Measurements from ENCODE around the gene SLC4A5.

DNA sequence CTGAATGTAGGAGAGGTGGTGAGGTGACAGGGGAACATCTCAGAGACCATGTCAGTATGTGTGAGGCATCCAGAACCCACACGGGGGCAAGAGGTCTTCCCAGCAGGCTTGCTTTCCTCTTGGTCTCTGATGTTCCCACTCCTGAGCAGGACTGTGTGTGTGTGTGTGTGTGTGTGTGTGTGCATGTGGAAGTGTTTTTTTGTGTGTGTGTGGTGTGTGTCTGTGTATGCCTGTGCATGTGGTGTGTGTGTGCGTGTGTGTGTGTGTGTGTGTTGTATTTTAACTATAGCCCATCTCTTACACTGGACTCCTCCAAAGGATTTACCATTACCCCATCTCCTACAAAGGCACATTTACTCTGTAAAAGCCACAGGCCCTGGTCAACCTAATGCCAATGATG, 40.4 kb downstream of the SLC4A5 start:
- TF ChIP-seq, protein P1, sequence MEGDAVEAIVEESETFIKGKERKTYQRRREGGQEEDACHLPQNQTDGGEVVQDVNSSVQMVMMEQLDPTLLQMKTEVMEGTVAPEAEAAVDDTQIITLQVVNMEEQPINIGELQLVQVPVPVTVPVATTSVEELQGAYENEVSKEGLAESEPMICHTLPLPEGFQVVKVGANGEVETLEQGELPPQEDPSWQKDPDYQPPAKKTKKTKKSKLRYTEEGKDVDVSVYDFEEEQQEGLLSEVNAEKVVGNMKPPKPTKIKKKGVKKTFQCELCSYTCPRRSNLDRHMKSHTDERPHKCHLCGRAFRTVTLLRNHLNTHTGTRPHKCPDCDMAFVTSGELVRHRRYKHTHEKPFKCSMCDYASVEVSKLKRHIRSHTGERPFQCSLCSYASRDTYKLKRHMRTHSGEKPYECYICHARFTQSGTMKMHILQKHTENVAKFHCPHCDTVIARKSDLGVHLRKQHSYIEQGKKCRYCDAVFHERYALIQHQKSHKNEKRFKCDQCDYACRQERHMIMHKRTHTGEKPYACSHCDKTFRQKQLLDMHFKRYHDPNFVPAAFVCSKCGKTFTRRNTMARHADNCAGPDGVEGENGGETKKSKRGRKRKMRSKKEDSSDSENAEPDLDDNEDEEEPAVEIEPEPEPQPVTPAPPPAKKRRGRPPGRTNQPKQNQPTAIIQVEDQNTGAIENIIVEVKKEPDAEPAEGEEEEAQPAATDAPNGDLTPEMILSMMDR (IDR thresholded peaks at IDR 0.05): no peak
- TF ChIP-seq POLR2A (IDR thresholded peaks at IDR 0.05) (no peak), POLR2AphosphoS5 (IDR thresholded peaks at IDR 0.05) (no peak), EP300 (IDR thresholded peaks at IDR 0.05) (no peak)

Data from upper lobe of left lung (tissue), 4 donors.